DMS53 treated with DMSO at 0.1 percent for 48 hours (cell line): ENCODE measurements around the gene ALDH16A1.
"Not testable (repeated sequence)": the region's sequence is repeated elsewhere in the genome, so short reads cannot be mapped to it uniquely, and the experiment has no call there.

Experiments used
- DNase-seq: peaks from one replicate; lab custom pipeline; 2025; ENCODE audit not compliant: unreplicated experiment; lab: John Stamatoyannopoulos, UW

ALDH16A1 gene

GRCh38 chr19:49439836-49440235, 13.2 kb upstream of the ALDH16A1 start:
- DNase-seq, result no peak

GRCh38 chr19:49440439-49441209, 12.4 kb upstream of the ALDH16A1 start:
- no peak for DNase-seq

- no peak for DNase-seq
Observed at GRCh38 chr19:49441210-49441959, 11.6 kb upstream of the ALDH16A1 start, which contains the start of gene SLC17A7. TSS of gene SLC17A7 (minus strand) at chr19:49441527. CDS start at chr19:49441379, 148 bp downstream.

- DNase-seq, result no peak
Observed at GRCh38 chr19:49441960-49442350, 11.1 kb upstream of the ALDH16A1 start.

GRCh38 chr19:49442354-49442753, 10.7 kb upstream of the ALDH16A1 start:
- DNase-seq, result peak; percentile 23

GRCh38 chr19:49442771-49443365, 10.2 kb upstream of the ALDH16A1 start:
- DNase-seq, result peak; percentile 51

GRCh38 chr19:49443366-49444099, 9.5 kb upstream of the ALDH16A1 start:
- peak; percentile 77 for DNase-seq

GRCh38 chr19:49444100-49444700, 8.8 kb upstream of the ALDH16A1 start:
- not testable (repeated sequence) for DNase-seq

GRCh38 chr19:49445997-49446396, 7.0 kb upstream of the ALDH16A1 start:
- DNase-seq, result no peak

GRCh38 chr19:49447485-49448431, 5.3 kb upstream of the ALDH16A1 start:
- DNase-seq, result no peak

GRCh38 chr19:49448432-49448786, 4.6 kb upstream of the ALDH16A1 start:
- no peak for DNase-seq

GRCh38 chr19:49450405-49450804, 2.6 kb upstream of the ALDH16A1 start:
- DNase-seq, result no peak

- peak; percentile 96 for DNase-seq
Observed at GRCh38 chr19:49451430-49452181, 1.4 kb upstream of the ALDH16A1 start, which contains the start of gene PIH1D1. TSS of gene PIH1D1 (minus strand) at chr19:49451814. CDS start at chr19:49451574, 240 bp downstream.

GRCh38 chr19:49453757-49454240, 774 bp downstream of the ALDH16A1 start:
- no peak for DNase-seq

GRCh38 chr19:49455773-49456172, 2.7 kb downstream of the ALDH16A1 start:
- DNase-seq, result no peak

- DNase-seq, result no peak
Observed at GRCh38 chr19:49456326-49456725, 3.3 kb downstream of the ALDH16A1 start.

- DNase-seq, result no peak
Observed at GRCh38 chr19:49458567-49458903, 5.5 kb downstream of the ALDH16A1 start.

- DNase-seq, result no peak
Observed at GRCh38 chr19:49459388-49459787, 6.4 kb downstream of the ALDH16A1 start.

GRCh38 chr19:49461130-49461529, 8.1 kb downstream of the ALDH16A1 start:
- DNase-seq, result not testable (repeated sequence)
